H1 (cell line): ENCODE results near the gene SNRPA1. TPM values are rescaled to one million over a fixed set of nuclear protein-coding genes. Genes with fewer than 3 reads are reported as not detected.

Experiments
- CTCF ChIA-PET: fragments of 300-600 bp; sonication (Branson Sonifier 250); formaldehyde crosslinking; loops from one replicate; lab custom pipeline; 2021; ENCODE audit not compliant: partially characterized antibody; lab: Charles Lee
- POLR2A ChIA-PET: fragments of 300-600 bp; sonication (Branson Sonifier 250); formaldehyde crosslinking; loops from one replicate; lab custom pipeline; 2021; ENCODE audit warnings: inconsistent platforms; ENCODE audit not compliant: partially characterized antibody; lab: Charles Lee
- DNase-seq, 2 experiments: peaks; one replicate each; pipeline versions ENCODE4 v3.0.0 to v3.0.0-alpha.2; 2010 to 2022; ENCODE audit warnings: low spot score in 2 of 2, low read depth in 1 of 2, mixed read lengths in 1 of 2
- FAIRE-seq: peaks from 2 replicates; lab custom pipeline; 2011; peaks lifted over from hg19 to GRCh38; lab: Jason Lieb, UNC
- H2AFZ ChIP-seq: 2 replicates; pipeline ENCODE4 v1.8.1; 2012; ENCODE audit warnings: low read length, inconsistent platforms
- H2AK5ac ChIP-seq: 2 replicates; pipeline ENCODE4 v1.6.1; 2013; ENCODE audit warnings: low read depth, low read length
- H2BK120ac ChIP-seq: replicated peaks from 2 replicates; pipeline ENCODE3; 2013; ENCODE audit warnings: low read depth, low read length, inconsistent platforms
- H2BK12ac ChIP-seq: 2 replicates; pipeline ENCODE4 v1.6.1; 2013; ENCODE audit warnings: low read depth, low read length
- H2BK15ac ChIP-seq: 2 replicates; pipeline ENCODE4 v1.6.1; 2013; ENCODE audit warnings: low read length
- H2BK20ac ChIP-seq: 2 replicates; pipeline ENCODE4 v1.6.1; 2013; ENCODE audit warnings: low read length
- H2BK5ac ChIP-seq: 2 replicates; pipeline ENCODE4 v1.6.1; 2013; ENCODE audit warnings: low read depth, low read length
- H3K14ac ChIP-seq: 2 replicates; pipeline ENCODE4 v1.6.1; 2013; ENCODE audit warnings: inconsistent platforms; ENCODE audit not compliant: insufficient read length
- H3K18ac ChIP-seq: 2 replicates; pipeline ENCODE4 v1.6.1; 2013; ENCODE audit warnings: low read length; ENCODE audit errors: extremely low read depth
- H3K23ac ChIP-seq: 2 replicates; pipeline ENCODE4 v1.6.1; 2013; ENCODE audit warnings: inconsistent platforms; ENCODE audit not compliant: insufficient read length
- H3K23me2 ChIP-seq: 2 replicates; pipeline ENCODE4 v1.6.1; 2013; ENCODE audit warnings: low read depth, low read length
- H3K27ac ChIP-seq: 2 replicates; pipeline ENCODE4 v1.6.1; 2011; ENCODE audit warnings: low read depth, low read length, inconsistent platforms
- H3K27me3 ChIP-seq, 4 experiments: replicated peaks in 1 of 4; 1 replicate in 1 of 4; 2 replicates in 3 of 4; pipeline versions ENCODE4 v1.6.1 to v1.8.1; 2011 to 2013; ENCODE audit warnings: low read length in 3 of 4, mild to moderate bottlenecking in 3 of 4, inconsistent platforms in 2 of 4, mixed read lengths in 2 of 4, moderate library complexity in 1 of 4; ENCODE audit not compliant: control insufficient read depth in 3 of 4, insufficient read depth in 3 of 4; ENCODE audit errors: extremely low read depth in 1 of 4
- H3K36me3 ChIP-seq, 4 experiments: 2 replicates each; pipeline versions ENCODE4 v1.6.1 to v1.8.1; 2011 to 2013; ENCODE audit warnings: mild to moderate bottlenecking in 4 of 4, low read length in 3 of 4, moderate library complexity in 2 of 4, control low read depth in 1 of 4, inconsistent platforms in 1 of 4; ENCODE audit not compliant: insufficient read depth in 4 of 4, control insufficient read depth in 2 of 4
- H3K4ac ChIP-seq: replicated peaks from 2 replicates; pipeline ENCODE3; 2013; ENCODE audit warnings: low read length, low read depth, mixed read lengths, inconsistent platforms; ENCODE audit not compliant: insufficient read length
- H3K4me1 ChIP-seq, 4 experiments: replicated peaks in 1 of 4; 1 replicate in 1 of 4; 2 replicates in 3 of 4; pipeline versions ENCODE4 v1.6.1 to v1.8.1; 2011 to 2013; ENCODE audit warnings: low read length in 3 of 4, inconsistent platforms in 2 of 4, mixed read lengths in 1 of 4; ENCODE audit not compliant: insufficient read depth in 4 of 4, control insufficient read depth in 3 of 4
- H3K4me2 ChIP-seq, 2 experiments: 2 replicates each; pipeline versions ENCODE4 v1.6.1 to v1.8.1; 2011 to 2013; ENCODE audit warnings: low read depth in 2 of 2, low read length in 2 of 2, control low read depth in 1 of 2, inconsistent platforms in 1 of 2, mild to moderate bottlenecking in 1 of 2; ENCODE audit not compliant: insufficient read depth in 1 of 2
- H3K4me3 ChIP-seq, 4 experiments: fragments of 200-600, 300-600 bp in 1 of 4; sonication (generic), shearing (Covaris generic), sonication (Bioruptor Twin) in 1 of 4; 2 replicates each; pipeline versions ENCODE4 v1.5.1 to v1.8.1; 2011 to 2016; ENCODE audit warnings: low read length in 4 of 4, low read depth in 3 of 4, control low read depth in 2 of 4, inconsistent platforms in 2 of 4, mild to moderate bottlenecking in 2 of 4, mixed read lengths in 1 of 4, moderate library complexity in 1 of 4; ENCODE audit not compliant: insufficient read depth in 2 of 4; ENCODE audit errors: extremely low read depth in 1 of 4
- H3K56ac ChIP-seq: replicated peaks from 2 replicates; pipeline ENCODE3; 2013; ENCODE audit warnings: low read depth, mild to moderate bottlenecking, mixed read lengths, low read length, inconsistent platforms; ENCODE audit not compliant: insufficient read length
- H3K79me1 ChIP-seq: 2 replicates; pipeline ENCODE4 v1.6.1; 2013; ENCODE audit warnings: low read depth, low read length, control low read depth
- H3K79me2 ChIP-seq, 2 experiments: 2 replicates each; pipeline versions ENCODE4 v1.6.1 to v1.8.1; 2012 to 2013; ENCODE audit warnings: low read length in 2 of 2, mild to moderate bottlenecking in 2 of 2, inconsistent platforms in 1 of 2; ENCODE audit not compliant: insufficient read depth in 2 of 2, control insufficient read depth in 1 of 2
- H3K9ac ChIP-seq, 4 experiments: replicated peaks in 1 of 4; 1 replicate in 1 of 4; 2 replicates in 3 of 4; pipeline versions ENCODE4 v1.6.1 to v1.8.1; 2011 to 2013; ENCODE audit warnings: low read depth in 3 of 4, low read length in 3 of 4, control low read depth in 2 of 4, mild to moderate bottlenecking in 2 of 4, moderate library complexity in 2 of 4, inconsistent platforms in 1 of 4; ENCODE audit errors: extremely low read depth in 1 of 4
- H3K9me3 ChIP-seq, 2 experiments: 2 replicates each; pipeline versions ENCODE4 v1.6.1 to v1.8.1; 2012 to 2013; ENCODE audit warnings: mild to moderate bottlenecking in 2 of 2, moderate library complexity in 2 of 2, control low read depth in 1 of 2, inconsistent platforms in 1 of 2, low read depth in 1 of 2, low read length in 1 of 2, mixed read lengths in 1 of 2; ENCODE audit not compliant: insufficient read depth in 2 of 2
- H4K20me1 ChIP-seq, 2 experiments: replicated peaks in 1 of 2; 2 replicates each; pipeline versions ENCODE3 to v1.8.1; 2011 to 2013; ENCODE audit warnings: inconsistent platforms in 2 of 2, low read length in 2 of 2, mild to moderate bottlenecking in 1 of 2; ENCODE audit not compliant: insufficient read depth in 2 of 2, control insufficient read depth in 1 of 2
- H4K5ac ChIP-seq: 2 replicates; pipeline ENCODE4 v1.6.1; 2013; ENCODE audit warnings: low read length, low read depth, mixed read lengths, inconsistent platforms; ENCODE audit not compliant: insufficient read length
- H4K8ac ChIP-seq: 2 replicates; pipeline ENCODE4 v1.8.0; 2013; ENCODE audit warnings: mild to moderate bottlenecking, moderate library complexity, low read length, inconsistent platforms; ENCODE audit not compliant: insufficient read depth; ENCODE audit errors: extremely low read depth
- H4K91ac ChIP-seq: replicated peaks from 2 replicates; pipeline ENCODE3; 2013; ENCODE audit warnings: low read length, mixed read lengths, inconsistent platforms; ENCODE audit not compliant: insufficient read length
- BRCA1 ChIP-seq: IDR thresholded peaks from 2 replicates; pipeline ENCODE4 v1.6.1; 2012; ENCODE audit warnings: low read depth, low read length, improper control_type of control experiment
- CBX5 ChIP-seq: fragments of 300-800, 300-1000 bp; sonication (generic); IDR thresholded peaks from 2 replicates; pipeline ENCODE4 v1.7.1; 2016; ENCODE audit warnings: antibody characterized with exemption, low read length, low read depth
- CBX8 ChIP-seq: fragments of 300-800, 300-1000 bp; sonication (generic); IDR thresholded peaks from 2 replicates; pipeline ENCODE4 v1.7.1; 2016; ENCODE audit warnings: low read depth, low read length, borderline replicate concordance
- CEBPB ChIP-seq: IDR thresholded peaks from 2 replicates; pipeline ENCODE4 v1.6.1; 2012; ENCODE audit warnings: low read depth, low read length
- CHD1 ChIP-seq: IDR thresholded peaks from 2 replicates; pipeline ENCODE4 v1.6.1; 2012; ENCODE audit warnings: low read depth, low read length, improper control_type of control experiment
- CHD2 ChIP-seq: IDR thresholded peaks from 2 replicates; pipeline ENCODE4 v1.6.1; 2012; ENCODE audit warnings: low read length, improper control_type of control experiment
- FOSL1 ChIP-seq: IDR thresholded peaks from 2 replicates; pipeline ENCODE4 v1.6.1; 2011; ENCODE audit warnings: mild to moderate bottlenecking, low read depth, low read length, moderate library complexity; ENCODE audit not compliant: insufficient read depth
- JUN ChIP-seq: IDR thresholded peaks from 2 replicates; pipeline ENCODE4 v1.6.1; 2011; ENCODE audit warnings: low read depth, mild to moderate bottlenecking, improper control_type of control experiment, low read length
- POLR2AphosphoS5 ChIP-seq: IDR thresholded peaks from 2 replicates; pipeline ENCODE4 v1.6.1; 2011; ENCODE audit warnings: low read depth, low read length
- POU5F1 ChIP-seq: IDR thresholded peaks from 2 replicates; pipeline ENCODE4 v1.6.1; 2011; ENCODE audit warnings: low read depth, mild to moderate bottlenecking, low read length, moderate library complexity
- RBBP5 ChIP-seq: IDR thresholded peaks from 2 replicates; pipeline ENCODE4 v1.7.1; 2012; ENCODE audit warnings: low read depth, mild to moderate bottlenecking, inconsistent platforms, low read length, moderate library complexity, borderline replicate concordance
- SIN3A ChIP-seq, 2 experiments: IDR thresholded peaks in 1 of 2; conservative IDR thresholded peaks in 1 of 2; 2 replicates each; pipeline ENCODE4 v1.6.1; 2011 to 2012; ENCODE audit warnings: low read length in 2 of 2, improper control_type of control experiment in 1 of 2, low read depth in 1 of 2, mild to moderate bottlenecking in 1 of 2
- SP1 ChIP-seq: IDR thresholded peaks from 2 replicates; pipeline ENCODE4 v1.6.1; 2011; ENCODE audit warnings: low read depth, low read length
- TAF7 ChIP-seq: optimal IDR thresholded peaks from 2 replicates; pipeline ENCODE3; 2011; ENCODE audit warnings: low read depth, mild to moderate bottlenecking, inconsistent platforms, low read length, moderate library complexity, borderline replicate concordance
- polyA plus RNA-seq, 7 experiments: library from polyadenylated mRNA; depleted of rRNA in 3 of 7; stranded (reverse) in 5 of 7; unstranded in 2 of 7; fragments of >200 nt in 5 of 7; fragments of 200-250 nt in 2 of 7; gene quantifications; 1 replicate in 5 of 7; 2 replicates in 1 of 7; 4 replicates in 1 of 7; pipeline versions ENCODE4 v1.2.1 to v1.2.3, GENCODE V29; 2011 to 2013; ENCODE audit warnings: missing spikeins in 2 of 7, mixed read lengths in 2 of 7
- total RNA-seq: library from RNA; stranded (reverse); fragmentation: NEBNext Ultra II Directional; extraction: Animal tissue kit (Norgen Biotek cat#: 25700); gene quantifications from 2 replicates; pipeline ENCODE4 v1.2.1, GENCODE V29; 2021
- TF ChIP-seq, protein P1 (sequence below): IDR thresholded peaks from 2 replicates; pipeline ENCODE4 v1.6.1; 2012; ENCODE audit warnings: low read length, inconsistent platforms

Gene SNRPA1
- total and polyA plus RNA-seq, 2 of the 8 experiments (the other 6 are each of a cell fraction or from before 2014, with no cell fraction given) = 140 to 221 TPM

DNA sequence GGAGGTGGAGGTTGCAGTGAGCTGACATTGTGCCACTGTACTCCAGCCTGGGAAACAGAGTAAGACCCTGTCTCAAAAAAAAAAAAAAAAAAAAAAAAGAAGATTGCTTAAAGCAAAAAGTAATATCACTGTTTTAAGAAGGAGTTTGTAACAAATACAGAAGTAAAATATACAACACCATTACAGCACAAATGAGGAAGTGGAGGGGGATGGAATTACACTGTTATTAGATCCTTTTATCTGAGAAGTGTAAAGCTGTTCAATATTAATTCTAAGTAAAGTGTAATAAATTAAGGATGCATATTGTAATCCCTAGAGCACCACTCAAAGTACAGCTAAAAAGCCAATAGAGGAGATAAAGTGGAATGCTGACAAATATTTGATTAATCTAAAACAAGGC is 47.0 kb upstream of the SNRPA1 start:
- Histone ChIP-seq H4K20me1 (no peaks in the 10 kb centered on the region), H3K9ac (no peak overlapping the region), H3K4me3 (no peak overlapping the region), H4K5ac (no peak overlapping the region), H2BK12ac (no peak overlapping the region), H2BK20ac (no peak overlapping the region), H3K27ac (no peak overlapping the region), H3K23ac (no peak overlapping the region), H3K56ac (no peak overlapping the region), H3K4me1 (no peaks in the 10 kb centered on the region), H3K79me1 (no peaks in the 10 kb centered on the region), H3K27me3 (no peaks in the 10 kb centered on the region; a peak in 3 of 7 replicates), H3K18ac (no peak overlapping the region), H3K14ac (no peak overlapping the region), H3K4me2 (no peak overlapping the region), H3K4ac (no peak overlapping the region), H3K23me2 (no peaks in the 10 kb centered on the region), H2BK15ac (no peak overlapping the region), H2AK5ac (no peak overlapping the region), H3K79me2 (no peaks in the 10 kb centered on the region), H4K91ac (no peak overlapping the region), H2AFZ (no peak overlapping the region), H2BK5ac (no peak overlapping the region), H2BK120ac (no peak overlapping the region), H3K9me3 (no peaks in the 10 kb centered on the region), H3K36me3 (no peaks in the 10 kb centered on the region), H4K8ac (no peak overlapping the region)
- no peak for TF ChIP-seq FOSL1
- TF ChIP-seq POU5F1 = no peak
- TF ChIP-seq BRCA1 = no peak
- TF ChIP-seq CHD1 = no peak
- no peak for TF ChIP-seq SP1
- TF ChIP-seq RBBP5 = no peak
- no peak for TF ChIP-seq JUN
- TF ChIP-seq CHD2 = no peak
- TF ChIP-seq CBX8 = no peak
- TF ChIP-seq TAF7 = no peak
- no peak for TF ChIP-seq CEBPB
- no peak for TF ChIP-seq POLR2AphosphoS5
- TF ChIP-seq, protein P1, sequence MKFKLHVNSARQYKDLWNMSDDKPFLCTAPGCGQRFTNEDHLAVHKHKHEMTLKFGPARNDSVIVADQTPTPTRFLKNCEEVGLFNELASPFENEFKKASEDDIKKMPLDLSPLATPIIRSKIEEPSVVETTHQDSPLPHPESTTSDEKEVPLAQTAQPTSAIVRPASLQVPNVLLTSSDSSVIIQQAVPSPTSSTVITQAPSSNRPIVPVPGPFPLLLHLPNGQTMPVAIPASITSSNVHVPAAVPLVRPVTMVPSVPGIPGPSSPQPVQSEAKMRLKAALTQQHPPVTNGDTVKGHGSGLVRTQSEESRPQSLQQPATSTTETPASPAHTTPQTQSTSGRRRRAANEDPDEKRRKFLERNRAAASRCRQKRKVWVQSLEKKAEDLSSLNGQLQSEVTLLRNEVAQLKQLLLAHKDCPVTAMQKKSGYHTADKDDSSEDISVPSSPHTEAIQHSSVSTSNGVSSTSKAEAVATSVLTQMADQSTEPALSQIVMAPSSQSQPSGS = no peak
- TF ChIP-seq SIN3A (conservative IDR thresholded peaks at IDR 0.05 in 1 of 2, IDR thresholded peaks at IDR 0.05 in 1 of 2; ENCODE audit: low read depth in 1 of 2, low read length in 2 of 2) = no peak
- TF ChIP-seq CBX5 = no peak
- CTCF ChIA-PET = interaction anchor here (0.8 to 1.6 kb wide), 4 partner anchors 11 to 159 kb away, joined by 3 to 4 read pairs (median 3); no protein-coding TSS in a partner anchor
- DNase-seq (no peak), FAIRE-seq (no peak)
- POLR2A ChIA-PET = no interaction called here
